OCI-M2 (cell line): Measurements from ENCODE around the gene SHANK1.

Experiments
- DNase-seq: peaks from one replicate; lab custom pipeline; 2025; ENCODE audit not compliant: unreplicated experiment; lab: John Stamatoyannopoulos, UW

SHANK1 gene

DNA sequence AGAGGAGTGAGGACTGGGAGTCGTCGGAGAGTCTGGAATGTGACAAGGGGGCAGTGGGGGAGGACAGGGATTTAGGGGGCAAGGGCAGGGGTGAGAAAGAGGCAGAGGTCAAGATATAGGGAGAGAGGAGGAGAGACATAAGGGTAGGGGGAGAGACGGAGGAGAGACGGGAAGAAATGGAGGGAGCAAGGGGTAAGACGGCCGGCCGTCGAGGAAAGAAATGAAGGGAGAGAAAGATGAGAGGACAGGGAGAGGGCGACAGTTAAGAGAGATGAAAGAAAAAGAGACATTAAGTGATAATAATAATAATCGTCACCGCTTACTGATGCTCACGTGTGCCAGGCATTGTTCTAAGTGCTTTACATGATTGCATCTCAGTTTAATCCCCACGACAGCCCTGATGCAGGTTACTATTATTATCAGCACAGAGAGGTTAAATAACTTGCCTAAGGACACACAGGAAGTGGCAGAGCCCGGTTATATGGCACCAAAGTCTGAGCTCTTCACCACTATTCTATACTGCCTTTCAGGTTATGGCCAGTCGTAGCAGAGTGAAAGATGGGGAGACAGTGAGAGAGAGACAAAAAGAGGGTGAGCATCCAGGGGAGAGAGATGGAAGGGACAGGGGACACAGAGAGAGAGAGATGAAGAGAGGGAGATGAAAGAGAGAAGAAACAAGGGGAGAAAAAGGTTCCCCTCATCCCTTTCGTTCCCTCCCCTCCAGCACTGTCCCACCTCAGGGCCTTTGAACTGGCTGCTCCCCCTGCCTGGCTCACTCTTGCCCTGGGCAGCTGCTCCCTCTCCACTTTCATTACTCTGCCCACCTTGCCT, 56.7 kb downstream of the SHANK1 start:
- DNase-seq, result no peak

DNA sequence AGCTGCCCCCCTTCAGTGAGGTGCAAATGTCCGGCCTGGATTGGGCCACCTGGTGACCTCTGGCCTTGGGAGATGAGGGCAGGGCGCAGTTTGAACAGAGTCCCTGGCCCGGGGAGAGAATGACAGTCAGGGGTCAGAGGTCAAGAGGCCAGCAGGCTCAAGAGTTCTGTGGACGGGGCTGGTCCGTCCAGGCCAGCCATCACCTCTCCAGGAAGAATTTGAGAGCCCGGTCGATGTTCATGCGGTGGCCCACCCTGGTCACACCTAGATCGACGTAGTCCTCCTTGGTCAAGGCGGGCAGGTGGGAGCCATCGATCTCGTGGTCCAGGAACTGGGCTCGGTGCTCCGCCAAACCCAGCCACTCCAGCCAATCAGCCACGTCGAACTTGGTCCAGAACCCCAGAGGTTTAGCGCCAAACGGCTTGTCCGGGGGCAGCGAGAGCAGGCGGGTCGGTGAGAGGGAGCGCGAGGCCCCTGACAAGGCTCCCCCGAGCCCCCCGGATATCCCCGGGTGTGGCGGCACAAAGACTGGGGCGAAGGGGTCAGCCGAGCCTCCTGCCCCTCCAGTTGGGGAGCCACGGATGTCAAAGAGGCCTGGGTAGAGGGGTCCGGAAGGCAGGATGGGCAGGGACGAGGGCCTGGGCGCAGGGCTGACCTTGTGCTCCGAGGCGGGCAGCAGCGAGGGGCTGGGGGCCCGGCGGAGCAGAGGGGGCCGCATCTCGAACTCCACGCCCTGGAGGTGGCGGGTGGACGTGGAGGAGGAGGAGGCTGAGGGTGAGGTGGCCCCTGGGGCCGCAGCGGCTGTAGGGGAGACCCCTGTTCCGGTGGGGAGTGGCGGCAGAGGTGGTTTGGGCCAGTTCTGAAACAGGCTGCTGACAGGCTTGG, 57.6 kb downstream of the SHANK1 start:
- no peak for DNase-seq

DNA sequence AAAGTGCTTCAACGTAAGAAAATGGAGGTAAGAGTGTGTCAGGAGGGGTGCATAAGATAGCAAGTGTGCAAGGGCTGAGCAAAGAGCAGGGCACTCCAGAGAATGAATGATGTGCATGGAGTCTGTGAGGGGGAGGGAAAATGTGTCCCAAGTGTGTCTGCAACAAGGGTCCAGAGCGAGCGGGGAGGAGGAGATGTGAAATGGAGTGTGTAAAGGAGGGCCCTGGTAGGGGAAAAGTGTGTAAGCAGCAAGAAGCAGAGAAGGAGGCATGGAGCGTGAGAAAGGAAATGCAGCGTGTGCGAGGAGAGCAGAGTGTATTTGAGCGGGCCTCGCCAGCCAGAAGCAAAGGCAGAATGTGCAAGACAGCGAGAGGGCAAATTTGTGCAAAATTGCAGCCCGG, 58.6 kb downstream of the SHANK1 start:
- no peak for DNase-seq

DNA sequence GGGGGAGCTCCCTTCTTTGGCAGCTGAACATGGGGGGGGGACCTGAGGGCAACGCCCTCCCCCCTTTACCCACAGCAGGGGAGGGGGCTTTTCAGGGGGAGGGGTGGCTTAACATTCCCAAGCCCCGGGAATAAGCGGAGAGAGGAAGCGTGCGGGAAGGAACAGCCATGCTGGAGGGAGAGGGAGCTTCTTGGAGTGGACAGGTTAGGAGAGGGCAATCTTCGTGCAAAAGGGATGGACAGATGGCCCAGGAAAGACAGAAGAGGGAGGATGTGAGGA, 59.6 kb downstream of the SHANK1 start:
- DNase-seq, result no peak

DNA sequence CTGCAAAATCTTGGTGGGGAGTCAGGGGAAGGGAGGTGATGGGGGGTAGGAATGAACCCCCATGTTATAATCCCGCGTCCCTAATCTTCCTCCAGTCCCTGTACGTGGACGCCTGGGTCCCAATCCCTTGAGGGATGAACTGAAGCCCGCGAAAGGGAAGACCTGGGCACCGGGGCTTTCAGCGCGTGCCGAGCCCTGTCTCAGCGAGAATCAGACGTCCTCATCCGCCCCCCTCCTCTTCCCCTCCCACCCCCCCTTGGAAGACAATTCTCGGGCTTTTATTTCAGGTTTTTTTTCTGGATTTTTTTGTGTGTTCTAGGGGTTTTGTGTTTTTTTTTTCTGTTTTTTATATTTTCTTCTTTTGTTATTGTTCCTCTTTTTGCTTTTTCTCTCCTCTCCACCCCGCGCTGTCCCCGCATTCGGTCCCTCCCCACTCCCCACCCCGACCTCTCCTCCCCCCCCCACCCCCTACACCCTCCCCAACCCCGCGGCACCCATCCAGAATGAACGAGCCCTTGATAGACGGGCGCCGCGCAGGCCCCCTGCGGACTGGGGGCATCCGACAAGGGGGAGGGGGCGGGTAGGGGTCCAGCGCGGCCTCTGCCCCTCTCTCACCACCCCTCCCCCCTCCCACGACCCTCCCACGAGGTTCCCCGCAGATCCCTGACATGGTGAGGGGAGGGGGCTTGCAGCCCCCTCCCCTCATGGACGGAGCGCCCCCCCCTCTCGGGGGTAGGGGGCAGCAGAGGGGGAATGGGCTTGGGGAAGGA, 60.1 kb downstream of the SHANK1 start:
- DNase-seq, result no peak

DNA sequence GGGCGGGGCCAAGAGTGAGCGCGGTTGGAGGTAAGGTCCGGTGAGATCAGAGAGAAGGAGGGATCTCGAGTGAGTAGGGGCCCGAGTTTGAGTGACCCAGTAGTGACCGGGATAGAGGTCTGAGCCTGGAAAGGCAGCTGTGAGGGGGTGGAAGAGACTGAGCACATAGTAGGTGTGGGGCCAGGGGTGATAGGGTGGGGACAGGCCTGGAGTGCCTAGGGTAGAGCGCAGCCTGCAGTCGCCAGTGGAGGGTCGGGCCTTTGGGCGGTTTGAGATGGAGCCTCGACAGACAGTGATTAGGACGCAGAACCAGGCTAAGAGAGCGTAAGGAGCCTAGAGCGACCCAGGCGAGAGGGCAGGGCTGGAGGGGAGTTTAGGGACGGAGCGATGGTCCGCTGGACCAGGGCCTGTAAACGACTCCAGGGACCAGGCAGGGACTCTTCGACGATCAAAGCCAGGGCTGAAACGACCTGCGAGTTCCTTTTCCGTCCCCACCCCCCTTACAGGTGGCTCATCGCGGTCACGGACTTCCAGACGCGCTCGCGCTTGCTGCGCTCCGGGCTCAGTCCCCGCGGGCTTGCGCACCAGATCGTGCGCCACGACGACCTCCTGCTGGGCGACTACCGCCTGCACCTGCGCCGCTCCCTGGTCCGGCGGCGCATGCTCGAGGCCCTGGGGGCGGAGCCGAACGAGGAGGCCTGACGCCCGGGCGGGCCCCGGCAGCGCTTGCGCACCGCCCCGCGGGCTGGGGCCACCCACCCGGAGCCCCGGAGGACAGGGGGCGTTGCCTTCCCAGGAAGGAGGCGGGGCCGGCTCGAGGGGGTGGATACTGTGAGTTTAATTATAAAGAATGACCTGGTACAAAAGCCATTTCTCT, 60.9 kb downstream of the SHANK1 start:
- peak; percentile 97 for DNase-seq

DNA sequence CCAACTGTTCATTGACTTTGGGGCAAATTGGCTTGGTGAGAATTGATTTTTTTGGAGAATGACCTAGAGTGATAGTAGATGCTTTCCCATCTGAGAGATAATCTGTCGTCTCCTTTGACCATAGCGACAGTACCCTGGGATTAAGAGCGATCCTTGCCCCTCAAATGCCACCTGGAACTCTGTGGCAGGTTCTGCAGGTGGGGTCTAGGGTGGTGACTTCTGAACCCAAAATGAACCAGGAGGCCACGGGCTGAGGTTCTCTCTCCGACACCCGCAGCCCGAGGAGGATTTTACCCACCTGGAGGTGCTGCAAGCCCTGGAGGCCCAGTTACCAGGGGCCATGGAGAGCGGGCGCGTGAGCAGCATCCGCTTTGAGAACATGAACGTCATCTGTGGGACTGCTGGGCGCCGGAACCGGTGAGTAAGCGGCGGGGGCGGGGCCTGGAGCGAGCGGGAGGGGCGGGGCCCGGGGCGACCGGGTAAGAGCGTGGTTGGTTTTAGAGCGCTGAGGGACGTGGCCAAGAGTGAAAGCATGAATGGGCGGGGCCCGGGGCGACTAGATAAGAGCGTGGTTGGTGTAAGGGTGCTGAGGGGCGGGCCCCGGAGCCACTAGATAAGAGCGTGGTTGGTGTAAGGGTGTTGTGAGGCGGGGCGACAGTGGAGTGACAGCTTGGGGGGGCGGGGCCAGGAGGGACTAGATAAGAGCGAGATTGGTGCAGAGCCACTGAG, 61.7 kb downstream of the SHANK1 start:
- DNase-seq, result peak; percentile 100

DNA sequence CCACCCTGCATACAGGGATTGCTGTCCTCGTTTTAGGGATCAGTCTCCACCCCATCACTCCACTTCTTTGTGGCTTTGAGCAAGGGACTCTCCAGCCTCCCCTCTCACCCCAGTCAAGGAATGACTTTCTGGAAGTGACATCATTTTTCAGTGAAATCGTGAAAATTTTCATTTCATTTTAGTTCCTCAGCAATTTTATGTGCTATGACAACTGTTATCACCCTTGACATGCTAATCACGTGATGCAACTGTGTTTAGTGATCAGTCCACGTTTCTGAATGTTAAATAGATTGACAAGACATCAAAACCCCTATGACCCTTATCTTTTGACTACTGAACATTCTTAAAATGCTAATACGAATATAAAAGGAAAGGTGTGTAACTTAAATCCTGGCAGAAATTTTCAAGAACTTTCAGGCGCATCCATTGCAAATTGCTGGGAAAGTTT, 62.4 kb downstream of the SHANK1 start:
- no peak for DNase-seq

DNA sequence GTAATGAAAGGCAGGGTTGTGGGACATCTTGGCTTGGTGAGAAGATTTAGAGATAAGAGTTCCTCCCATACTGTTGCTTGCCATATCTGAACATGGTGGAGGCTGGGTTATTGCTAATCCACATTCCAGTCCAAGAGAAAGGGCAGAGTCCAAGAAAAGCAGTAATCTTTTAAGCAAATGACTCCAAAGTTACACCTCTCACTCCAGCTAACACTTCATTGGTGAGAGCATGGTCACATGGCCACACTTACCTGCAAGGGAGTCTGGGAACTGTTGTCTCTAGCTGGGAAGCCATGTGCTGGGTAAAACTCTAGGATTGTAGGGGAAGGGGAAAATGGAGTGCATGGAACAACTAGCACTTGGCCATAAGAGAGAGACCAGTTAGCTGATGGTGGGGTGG, 64.7 kb downstream of the SHANK1 start:
- DNase-seq, result no peak

DNA sequence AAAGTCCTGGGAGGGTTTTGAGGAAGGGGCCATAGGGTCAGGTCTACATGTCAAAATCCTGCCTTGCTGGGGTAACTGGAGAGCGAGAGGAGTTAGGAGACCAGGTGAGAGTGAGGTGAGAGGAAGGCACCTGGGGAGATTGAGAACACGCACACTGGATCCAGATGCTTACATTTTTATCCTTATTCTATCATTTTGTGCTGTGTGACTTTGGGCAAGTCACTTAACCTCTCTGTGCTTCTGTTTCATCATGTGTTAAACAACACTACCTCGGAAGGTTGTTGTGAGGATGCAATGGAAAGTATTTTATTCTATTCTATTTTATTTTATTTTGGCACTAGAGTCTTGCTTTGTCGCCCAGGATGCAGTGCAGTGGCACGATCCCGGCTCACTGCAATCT, 66.9 kb downstream of the SHANK1 start:
- DNase-seq, result no peak

DNA sequence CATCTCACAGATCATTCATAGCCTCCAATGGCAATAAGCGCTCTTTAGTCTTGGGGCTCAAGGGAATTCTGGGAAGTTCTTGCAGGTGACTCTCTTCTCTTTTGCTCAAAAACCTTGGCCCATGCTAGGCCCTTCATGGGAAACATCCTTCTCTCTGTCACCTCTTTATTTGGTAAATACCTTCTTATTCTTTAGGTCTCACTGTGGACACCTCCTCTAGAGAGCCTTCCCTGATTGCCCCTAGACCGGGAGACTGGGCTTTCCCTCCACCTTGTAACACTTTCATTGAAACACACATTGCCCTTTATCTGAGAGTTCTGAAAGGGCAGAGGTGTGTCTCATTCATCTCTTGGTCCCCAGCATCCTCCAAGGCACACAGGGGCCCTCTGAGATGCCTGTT, 68.4 kb downstream of the SHANK1 start:
- no peak for DNase-seq

DNA sequence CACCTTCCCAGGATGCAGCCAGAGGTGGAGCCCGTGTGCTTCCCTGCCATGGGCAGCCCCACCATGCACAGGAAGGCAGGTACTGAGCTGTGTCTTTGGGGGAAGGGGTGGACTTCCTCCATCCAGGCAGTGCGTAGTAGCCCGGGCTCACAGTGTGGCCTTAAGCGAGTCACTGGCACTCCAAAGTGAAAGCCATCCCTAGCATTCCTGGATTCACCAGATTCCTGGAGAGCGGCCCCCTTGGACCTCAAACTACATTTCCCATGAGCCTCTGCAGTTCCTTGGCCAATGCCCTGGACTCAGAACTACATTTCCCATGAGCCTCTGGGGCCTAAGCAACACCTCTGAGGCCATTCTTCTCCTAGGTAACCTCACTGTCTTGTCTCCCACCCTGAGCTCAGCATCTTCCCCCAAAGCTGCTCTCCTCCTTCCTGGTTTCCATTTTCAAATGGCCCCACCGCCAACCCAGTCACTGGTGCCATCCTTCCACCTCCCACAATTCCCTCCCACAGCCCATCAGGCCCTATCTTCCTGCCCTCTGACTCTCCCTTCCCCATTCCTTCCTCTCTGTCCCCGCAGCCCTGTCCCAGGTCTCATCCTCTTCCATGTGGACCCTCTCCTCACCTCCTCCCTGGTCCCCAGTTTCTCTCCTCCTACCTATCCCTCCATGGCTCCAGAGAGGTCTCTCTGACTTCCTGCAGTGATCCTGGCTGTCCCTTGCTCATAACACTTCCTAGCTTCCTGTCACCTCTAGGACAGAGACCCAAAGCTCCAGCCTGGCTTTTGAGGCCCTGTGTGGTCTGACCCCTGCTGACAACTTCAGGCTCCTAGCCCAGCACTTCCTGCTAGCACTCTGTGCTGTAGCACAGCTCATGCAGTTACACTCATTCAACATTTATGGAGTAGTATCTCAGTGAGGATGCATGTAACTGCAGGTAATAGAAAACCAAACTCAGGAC, 69.9 kb downstream of the SHANK1 start, which contains the start of gene C19orf81:
Gene C19orf81, plus strand, starts transcription at position 13 of the 959 bp plus-strand sequence. Its CDS starts 0 bp downstream, at position 13.
- DNase-seq, result no peak

DNA sequence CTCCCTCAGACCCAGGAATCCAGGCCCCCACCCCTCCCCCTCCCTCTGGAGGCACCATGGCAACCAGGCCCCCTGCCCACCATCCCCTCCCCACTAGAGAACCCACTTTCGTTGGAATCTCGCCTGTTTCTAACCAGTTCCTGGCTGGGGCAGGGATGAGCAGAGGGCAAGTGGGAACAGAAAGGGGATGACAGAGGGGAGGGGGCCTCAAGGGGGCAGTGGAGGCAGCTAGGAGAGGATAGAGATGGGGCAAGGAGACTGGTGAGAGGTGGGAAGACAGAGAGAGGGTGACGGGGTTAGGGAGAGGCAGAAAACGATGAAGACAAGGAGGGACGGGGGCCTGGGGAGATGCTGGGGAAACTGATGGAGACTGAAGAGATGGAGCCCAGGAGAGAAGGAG, 70.9 kb downstream of the SHANK1 start:
- DNase-seq, result no peak

DNA sequence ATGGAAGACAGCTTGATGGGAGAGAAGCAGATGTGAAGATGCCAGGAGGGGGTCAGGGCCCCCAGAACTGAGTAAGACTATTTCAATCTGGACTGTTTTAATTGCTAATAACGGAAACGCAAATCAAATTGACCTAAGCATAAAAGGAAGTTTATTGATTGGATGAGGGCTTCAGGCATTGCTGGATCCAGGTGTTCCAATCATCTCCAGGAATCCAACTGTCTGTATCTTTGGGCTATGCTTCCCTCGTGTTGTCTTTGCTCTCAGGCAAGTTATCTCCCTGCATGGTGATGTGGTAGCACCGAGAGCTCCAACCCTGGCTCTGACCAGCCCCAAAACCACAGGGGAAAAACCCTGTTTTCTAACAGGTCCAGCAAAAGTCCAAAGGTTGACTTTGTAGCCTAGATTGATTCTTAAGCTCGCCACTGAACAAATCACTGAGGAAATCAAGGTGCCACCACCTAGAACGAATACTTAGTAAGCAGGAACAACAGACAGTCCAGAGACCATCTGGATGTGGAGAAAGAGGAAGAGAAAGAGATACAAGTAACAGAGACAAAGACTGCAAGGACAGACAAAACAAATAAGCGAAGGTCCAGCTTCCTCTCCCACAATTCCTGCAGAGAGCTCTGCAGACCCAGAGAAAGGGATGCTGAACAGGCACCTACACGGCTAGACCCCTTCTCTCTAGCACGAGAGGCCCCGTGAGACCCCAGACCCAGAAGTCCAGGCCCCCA, 71.6 kb downstream of the SHANK1 start:
- DNase-seq, result no peak

DNA sequence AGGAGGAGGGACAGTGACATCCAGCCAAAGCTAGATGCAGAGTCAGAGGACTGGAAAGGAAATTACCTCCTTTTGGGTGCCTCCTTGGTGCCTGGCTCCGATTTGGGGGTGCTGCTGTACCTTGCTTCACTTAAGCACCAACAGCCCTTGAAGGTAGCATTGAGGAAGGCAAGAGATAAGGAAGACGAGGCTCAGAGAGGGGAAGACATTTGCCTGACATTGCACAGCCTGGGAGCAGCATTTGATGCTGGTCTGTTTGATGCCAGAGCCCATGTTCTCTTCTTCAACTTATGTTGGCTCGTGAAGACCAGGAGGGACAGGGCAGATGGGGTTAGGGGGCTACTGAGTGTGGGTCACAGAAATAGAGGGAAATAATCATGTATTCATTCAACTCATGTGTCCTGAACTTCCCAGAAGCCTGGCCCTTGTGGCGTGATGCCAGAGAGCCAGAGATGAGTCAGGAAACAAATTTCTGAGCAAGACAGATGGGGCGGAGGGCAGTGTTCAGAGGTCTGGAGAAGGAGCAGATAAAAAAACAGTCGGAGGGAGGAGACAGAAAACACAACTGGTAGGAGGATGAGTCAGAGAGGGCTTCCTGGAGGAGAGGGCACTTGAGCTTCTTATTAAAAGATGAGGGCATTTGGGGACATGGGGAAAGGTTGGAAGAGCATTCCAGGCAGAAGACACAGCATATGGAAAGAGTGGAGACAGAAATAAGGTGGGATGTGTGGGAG, 73.4 kb downstream of the SHANK1 start:
- DNase-seq, result no peak

DNA sequence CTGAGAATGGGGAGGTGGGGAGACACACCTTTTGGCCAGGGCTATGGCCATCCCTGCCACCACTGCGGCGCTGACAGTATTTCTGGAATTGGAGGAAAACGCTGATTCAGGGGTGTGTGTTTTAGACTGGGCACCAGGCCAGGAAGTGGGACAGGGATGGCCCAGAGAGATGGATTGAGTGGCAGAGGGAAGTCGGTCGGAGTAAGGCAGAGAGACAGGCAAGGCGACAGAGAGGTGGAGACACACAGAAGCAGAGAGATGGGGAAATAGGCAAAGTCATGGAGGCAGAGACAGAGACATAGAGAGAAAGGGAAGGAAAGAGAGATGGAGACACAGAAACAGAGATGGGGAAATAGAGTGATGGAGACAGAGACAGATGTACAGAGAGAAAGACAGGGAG, 74.5 kb downstream of the SHANK1 start:
- no peak for DNase-seq

DNA sequence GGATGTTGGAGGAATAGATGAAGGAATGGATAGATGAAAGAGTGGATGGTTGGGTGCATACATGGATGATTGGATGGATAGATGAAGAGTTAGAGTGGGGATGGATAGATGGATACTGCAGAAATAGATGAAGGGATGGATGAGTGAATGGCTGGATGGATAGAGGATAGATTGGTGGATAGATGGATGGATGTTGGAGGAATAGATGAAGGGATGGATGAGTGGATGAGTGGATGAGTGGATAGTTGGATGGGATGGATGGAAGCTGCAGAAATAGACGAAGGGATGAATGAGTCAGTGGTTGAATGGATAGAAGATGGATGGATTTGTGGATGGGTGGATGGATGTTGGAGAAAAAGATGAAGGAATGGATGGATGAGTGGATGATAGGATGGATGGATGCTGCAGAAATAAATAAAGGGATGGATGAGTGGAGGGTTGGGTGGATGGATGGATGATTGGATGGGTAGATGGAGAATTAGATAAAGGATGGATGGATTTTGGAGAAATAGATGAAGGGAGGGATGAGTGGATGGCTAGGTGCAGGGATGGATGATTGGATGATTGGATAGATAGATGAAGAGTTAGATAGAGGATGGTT, 75.2 kb downstream of the SHANK1 start:
- DNase-seq, result no peak
